ENCODE measurements around the gene LRRC27.

- TF ChIP-seq CTCF (IDR thresholded peaks at IDR 0.05; ENCODE audit: insufficient read depth, low read length) (no peak), GABPA (IDR thresholded peaks at IDR 0.05; ENCODE audit: low read depth) (no peak), POLR2AphosphoS5 (IDR thresholded peaks at IDR 0.05; ENCODE audit: low read depth) (no peak), REST (IDR thresholded peaks at IDR 0.05; ENCODE audit: insufficient replicate concordance, low read depth) (no peak), SPI1 (IDR thresholded peaks at IDR 0.05; ENCODE audit: borderline replicate concordance, low read depth) (no peak)
These were observed 3.9 kb upstream of the LRRC27 start for GRCh38 chr10:132328106-132328505.

Measured in HL-60 (cell line).